ENCODE results near the gene TNS1.

DNA sequence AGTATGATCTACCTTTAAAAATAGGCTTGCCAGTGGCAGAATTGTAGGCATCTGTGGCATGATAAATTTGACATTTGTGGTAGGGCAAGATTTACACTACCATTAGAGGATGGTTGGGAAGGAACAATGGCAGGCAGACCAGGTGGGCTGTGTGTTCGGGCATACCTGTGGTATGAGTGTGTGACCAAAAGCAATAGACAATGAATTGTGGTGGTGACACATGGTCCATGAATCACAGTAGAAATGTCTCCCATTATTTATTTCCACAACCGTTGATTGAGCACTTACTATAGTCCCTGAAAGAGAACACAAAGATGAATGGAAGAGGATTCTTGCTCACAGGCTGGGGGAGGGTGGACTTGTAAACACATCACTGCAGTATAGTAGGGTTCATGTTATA, 36.4 kb upstream of the TNS1 start:
- TF ChIP-seq, protein P1, sequence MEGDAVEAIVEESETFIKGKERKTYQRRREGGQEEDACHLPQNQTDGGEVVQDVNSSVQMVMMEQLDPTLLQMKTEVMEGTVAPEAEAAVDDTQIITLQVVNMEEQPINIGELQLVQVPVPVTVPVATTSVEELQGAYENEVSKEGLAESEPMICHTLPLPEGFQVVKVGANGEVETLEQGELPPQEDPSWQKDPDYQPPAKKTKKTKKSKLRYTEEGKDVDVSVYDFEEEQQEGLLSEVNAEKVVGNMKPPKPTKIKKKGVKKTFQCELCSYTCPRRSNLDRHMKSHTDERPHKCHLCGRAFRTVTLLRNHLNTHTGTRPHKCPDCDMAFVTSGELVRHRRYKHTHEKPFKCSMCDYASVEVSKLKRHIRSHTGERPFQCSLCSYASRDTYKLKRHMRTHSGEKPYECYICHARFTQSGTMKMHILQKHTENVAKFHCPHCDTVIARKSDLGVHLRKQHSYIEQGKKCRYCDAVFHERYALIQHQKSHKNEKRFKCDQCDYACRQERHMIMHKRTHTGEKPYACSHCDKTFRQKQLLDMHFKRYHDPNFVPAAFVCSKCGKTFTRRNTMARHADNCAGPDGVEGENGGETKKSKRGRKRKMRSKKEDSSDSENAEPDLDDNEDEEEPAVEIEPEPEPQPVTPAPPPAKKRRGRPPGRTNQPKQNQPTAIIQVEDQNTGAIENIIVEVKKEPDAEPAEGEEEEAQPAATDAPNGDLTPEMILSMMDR (IDR thresholded peaks at IDR 0.05; ENCODE audit: poor library complexity), result no peak
- TF ChIP-seq EZH2 (IDR thresholded peaks at IDR 0.05; ENCODE audit: borderline replicate concordance), result no peak

Data from hepatocyte (in vitro differentiated cells).